Inflammatory macrophage (primary cell): Measurements from ENCODE around the gene ERGIC2.
"Not testable (repeated sequence)": the region's sequence is repeated elsewhere in the genome, so short reads cannot be mapped to it uniquely, and the experiment has no call there.

ENCODE experiments used
- DNase-seq, 2 donors: peaks; one replicate each; pipeline ENCODE4 v3.0.0-alpha.2; 2020 to 2022
- total RNA-seq, 18 experiments: gene quantifications; one replicate each; lab custom pipeline; 2026; ENCODE audit warnings: mixed read lengths in 6 of 18, inconsistent platforms in 2 of 18; lab: John Stamatoyannopoulos, UW

ERGIC2 gene, protein sequence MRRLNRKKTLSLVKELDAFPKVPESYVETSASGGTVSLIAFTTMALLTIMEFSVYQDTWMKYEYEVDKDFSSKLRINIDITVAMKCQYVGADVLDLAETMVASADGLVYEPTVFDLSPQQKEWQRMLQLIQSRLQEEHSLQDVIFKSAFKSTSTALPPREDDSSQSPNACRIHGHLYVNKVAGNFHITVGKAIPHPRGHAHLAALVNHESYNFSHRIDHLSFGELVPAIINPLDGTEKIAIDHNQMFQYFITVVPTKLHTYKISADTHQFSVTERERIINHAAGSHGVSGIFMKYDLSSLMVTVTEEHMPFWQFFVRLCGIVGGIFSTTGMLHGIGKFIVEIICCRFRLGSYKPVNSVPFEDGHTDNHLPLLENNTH
- 21.5 to 107 (median 62.0) reads per million in 18 experiments for total RNA-seq

DNA sequence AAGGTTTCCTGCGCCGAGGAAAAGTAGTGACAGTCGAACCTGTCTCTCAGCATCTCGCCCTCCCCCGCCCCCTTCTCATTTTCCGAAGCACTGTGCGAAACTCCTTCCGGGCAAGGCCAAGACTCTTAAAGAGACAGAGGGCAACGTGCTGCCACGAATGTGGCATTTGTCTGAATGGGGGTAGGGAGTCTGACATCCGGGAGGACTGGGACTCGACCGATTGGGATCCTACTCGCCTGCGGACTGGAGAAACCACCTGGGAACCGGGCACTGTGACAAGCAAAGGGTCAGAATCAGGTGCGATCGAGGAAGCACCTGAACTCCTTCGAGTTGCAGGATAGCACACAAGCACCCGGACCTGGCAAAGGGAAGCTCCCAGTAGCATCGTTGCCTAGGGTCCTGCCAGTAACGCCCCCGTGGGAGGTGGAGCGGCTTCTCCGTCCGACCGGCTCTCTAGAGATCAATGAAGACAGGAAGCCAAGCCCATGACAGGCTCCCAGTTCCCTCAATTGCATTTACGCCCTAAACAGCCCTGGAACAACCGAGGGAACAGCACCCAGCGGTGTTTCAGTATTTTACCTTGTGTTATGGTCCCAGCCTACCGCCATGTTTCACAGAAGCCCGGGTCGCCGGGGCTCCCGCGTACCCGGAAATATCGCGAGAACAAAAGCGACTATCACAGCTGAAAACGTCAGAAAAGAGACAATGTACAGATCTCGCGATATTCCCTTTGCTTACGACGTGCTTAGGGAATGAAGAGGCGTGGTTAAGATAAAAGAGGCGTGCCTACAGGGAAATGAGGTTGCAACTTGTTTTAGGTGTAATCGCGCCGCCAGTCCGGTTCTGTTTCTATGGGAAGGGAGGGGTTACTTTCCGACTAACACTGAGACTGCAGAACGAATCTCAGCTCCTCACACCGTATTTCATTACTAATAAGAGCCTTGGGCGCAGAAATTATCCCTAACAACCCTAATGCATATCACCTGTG is at the start of gene ERGIC2:
Gene ERGIC2 (minus strand): TSS at position 637 of the 988 bp plus-strand sequence. CDS start 9,539 bp downstream, outside the sequence.
- peak; percentile 98 to 99 for DNase-seq

DNA sequence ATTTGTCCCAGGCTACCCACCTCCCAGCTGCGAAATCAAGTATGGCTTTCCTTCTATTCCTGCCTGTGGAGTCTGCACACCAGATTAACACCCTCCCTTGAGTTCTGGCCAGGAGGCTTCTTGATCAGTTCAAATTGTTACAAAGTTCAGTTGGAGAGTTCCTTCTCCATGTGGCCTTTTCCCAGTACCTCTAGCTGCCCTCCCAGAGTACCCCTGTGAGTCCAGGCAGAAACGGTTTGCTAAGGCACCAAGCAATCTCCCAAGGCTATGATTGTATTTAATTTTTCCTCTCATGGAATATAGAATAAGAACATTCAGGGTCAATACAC is 49.7 kb upstream of the ERGIC2 start:
- no peak for DNase-seq

DNA sequence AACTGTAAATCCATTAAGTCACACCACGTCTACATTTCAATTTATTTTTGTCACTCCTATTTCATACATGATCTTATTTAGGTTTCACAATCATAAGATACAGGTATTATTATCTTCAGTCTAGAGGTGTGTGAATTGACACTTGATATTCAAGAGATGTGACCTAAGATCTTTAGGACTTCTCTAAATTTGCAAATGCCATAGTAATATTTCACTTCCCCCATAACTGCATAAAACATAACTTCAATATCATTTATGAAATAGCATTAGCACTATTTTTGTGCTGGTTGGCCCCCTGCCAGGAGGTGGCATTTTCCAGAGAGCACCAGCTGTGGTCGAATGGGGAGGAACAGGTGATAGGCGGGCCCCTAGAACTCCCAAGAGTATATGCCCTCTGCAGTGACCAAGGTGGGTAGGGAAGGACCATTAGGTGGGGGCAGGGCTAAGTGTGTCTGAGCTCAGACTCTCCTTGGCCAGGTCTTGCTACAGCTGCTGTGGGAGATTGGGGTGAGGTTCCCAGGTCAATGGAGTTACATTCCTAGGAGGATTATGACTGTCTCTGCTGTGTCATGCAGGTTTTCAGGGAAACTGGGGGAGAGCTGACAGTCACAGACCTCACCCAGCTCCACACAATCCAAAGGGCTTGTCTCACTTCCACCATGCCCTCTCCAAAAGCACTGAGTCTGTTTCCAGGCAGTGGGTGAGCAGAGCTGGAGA is 49.2 kb upstream of the ERGIC2 start:
- DNase-seq, result peak in 1 of 2 donors; percentile 42

DNA sequence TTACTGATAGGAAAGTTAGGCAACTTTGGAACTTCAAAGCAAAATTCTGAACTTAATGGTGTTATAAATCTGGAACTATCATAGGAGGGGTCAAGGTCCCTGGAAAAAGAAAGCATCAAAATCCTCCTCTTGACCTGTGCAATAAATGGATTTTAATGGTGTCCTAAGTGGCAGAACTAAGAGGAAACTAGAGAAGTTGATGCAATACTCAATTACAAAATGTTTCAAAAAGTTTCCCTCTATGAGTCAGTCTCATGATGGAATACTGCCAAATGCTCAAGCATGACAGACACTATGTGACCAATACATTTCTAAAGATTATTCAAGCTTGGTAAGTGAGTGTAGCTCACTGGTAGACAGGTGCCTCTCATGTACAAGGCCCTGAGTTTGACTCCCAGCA is 47.7 kb upstream of the ERGIC2 start:
- peak; percentile 75 to 97 for DNase-seq

DNA sequence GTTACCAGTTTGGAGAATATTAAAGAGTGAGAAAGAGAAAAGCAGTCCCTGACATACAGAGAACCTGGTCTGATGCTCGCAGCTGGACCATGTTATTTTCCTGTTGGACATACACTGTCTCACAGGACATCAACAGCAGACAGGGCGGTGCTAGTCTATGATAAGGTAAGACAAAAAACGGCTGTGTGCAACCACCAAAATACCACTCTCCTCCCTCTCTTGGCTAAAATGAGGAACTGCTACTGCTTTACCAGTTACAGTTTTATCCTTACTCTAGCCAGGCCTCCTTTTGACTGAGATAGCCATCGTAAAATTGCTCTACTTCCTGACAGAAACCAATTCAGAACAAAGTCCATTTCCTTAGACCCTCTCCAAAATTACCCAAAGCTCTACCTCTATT is 47.0 kb upstream of the ERGIC2 start:
- peak; percentile 27 to 67 for DNase-seq

DNA sequence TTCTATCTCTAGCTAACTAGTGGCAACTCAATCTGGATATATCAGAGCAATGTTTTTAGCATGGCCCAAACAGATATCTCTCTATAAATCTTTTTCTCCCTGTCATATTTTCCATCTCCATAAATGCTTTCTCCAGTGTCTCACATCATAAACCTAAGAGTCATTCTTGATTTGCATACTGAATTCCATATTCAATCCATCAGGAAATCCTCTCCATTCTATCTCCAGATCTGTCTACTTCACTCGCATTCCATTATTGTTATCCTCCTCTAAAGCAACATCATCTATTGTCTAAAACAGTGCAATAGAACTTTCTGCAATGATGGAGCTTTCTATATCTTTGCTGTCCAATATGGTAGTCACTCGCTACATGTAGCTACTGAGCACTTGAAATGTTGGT is 45.5 kb upstream of the ERGIC2 start:
- no peak for DNase-seq

DNA sequence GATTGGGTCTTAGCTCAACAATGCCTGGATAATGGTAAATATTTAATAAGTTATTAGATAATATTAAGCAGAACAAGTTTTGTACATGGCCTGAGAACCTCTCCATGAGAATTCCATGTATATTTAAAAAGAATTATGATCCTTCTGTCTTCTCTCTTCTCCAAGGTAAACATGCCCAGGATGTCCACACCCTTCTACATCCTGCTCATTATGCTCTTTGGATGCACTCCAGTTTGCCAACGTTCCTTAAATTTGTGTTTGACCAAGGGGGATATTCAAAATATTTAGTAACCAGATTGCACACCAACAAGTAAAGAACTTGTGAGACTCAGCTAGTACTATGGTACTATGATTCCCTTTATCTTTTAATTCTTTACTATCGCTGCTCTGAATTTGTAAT is 44.8 kb upstream of the ERGIC2 start:
- DNase-seq, result no peak

DNA sequence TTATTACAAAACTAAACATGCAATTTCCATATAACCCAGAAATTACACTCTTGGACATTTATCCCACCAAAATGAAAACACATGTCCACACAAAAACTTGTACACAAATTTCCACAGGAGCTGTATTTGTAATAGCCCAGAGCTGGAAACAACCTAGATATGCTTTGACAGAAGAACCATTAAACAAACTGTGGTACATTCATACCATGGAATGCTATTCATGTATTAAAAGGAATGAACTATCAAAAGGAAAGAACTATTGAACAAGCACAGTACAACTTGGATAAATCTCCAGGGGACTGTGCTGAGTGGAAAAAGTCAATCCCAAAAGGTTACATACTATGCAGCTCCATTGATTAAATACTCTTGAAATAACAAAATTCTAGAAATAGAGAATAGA is 35.8 kb upstream of the ERGIC2 start:
- no peak for DNase-seq

DNA sequence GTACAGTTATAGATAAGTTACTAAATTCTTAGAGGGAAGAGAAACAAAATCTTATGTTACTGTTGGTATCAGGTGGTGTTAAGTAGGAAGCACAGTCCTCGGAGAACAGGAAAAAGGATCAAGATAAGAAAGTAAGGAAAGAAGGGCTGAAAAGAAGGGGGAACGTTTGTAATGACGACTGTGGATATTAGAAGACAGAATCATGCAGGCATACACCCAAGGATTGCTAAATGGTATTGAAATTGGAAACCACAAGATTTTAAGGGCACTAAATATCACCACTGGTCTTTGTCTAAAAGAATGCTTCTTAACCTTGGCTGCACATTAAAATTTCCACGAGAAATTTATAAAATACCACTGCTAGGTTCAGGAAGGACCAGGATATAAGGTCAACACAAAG is 34.1 kb upstream of the ERGIC2 start:
- no peak for DNase-seq

DNA sequence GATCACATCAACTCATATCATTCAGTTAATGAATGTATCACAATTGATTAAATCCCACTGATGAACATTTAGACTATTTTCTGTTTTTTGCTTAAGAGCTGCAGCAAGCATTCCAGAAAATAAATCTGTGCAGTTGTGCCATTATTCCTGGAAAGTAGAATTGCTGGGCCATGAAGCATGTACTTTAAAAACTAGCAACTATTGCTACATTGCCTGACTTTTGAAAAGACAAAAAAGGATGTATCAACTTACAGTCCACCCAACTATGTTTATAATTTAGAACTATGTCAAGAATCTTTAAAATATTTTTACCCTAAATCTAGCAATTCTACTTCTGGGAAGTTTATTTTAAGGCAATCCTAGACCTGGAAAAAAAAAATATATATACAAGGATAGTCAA is 33.4 kb upstream of the ERGIC2 start:
- no peak for DNase-seq

DNA sequence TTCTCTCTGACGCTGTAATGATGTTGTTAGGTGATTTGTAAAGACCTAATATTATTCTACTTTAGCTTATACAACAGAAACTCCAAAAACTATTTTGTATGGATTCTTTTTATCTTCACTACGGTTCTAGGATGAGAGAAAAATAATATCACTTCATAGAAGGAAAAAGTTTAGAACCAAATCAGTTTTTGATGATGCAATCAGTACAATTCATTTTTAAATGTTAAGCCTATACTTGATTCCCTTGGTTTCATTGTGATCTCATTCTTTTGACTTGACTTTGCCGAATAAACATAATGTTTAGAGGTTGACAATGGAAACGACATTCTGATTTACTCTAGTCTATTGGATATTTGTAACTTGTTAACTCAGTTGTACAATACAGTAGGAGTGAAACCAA is 24.6 kb upstream of the ERGIC2 start:
- no peak for DNase-seq

DNA sequence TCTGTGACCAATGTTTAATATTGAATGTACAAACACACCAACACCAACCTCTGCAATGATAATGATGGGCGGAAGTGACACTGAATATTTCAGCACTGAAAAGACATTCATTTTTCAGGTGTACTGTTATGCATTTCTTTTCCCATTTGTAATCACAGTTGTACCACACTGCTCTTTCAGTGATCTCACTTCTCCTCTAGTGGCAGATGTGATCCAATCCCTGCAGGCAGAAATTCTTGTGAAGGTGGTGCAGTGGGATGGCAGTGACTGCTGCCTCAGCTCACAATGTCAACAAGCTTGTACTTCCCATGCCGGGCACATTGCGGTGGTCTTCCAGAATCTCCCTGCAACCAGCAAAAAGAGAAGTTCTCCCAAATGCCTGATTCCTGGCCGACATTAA is 23.0 kb upstream of the ERGIC2 start:
- DNase-seq, result no peak

DNA sequence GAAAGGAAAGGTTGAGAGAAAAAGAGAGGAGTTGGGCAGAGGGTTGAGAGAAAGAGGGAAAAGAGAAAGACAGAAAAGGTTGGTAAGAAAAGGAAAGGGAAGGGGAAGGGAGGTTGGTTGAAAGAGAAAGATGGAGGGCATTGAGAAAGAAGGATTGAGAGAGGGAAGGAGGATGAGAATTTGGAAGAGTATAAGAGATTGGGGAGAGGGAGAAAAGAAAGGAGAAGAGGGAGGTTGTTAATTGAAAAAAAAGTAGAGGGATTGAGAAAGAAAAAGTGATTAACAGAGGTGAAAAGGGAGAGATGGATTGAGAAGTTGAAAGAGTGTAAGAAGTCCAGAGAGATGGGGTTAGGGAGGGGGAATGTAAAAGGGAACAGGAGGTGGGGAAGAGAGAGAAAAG is 21.5 kb upstream of the ERGIC2 start:
- no peak for DNase-seq

DNA sequence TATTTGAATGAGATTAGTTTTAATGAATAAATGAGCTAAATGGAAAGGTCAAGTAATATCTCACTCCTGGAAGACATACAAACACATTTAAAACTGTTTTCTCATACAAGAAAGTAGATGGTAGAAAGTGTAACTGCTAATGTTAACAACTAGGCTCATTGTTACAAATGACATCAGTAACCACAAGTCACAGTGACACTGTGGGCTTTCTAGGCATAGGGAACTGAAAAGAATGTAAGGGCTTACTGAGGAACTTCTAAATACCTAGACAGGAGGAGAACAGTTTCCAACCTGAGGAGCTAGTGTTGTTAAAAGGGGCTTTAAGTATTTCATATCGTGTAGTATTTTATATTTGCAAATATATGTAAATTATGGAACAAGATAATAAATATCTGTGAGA is 17.5 kb upstream of the ERGIC2 start:
- peak in 1 of 2 donors; percentile 5 for DNase-seq

DNA sequence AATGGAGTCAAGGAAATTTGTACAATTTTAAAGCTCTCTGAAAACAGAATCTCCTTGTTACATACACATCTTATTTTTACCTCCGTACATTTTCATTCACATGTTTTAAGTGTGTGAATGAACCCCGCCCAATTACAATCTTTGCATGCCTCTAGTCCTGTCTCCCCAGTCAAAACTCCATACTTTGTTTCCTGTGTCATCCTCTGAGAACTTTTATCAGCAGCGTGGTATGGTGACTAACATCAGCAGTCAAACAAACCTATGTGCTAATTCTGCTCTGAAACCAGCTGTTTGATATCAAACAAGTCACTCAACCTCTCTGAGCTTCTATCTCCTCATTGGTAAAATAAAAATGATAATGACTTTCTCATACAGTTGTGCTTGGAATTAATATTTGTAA is 15.8 kb upstream of the ERGIC2 start:
- no peak for DNase-seq

DNA sequence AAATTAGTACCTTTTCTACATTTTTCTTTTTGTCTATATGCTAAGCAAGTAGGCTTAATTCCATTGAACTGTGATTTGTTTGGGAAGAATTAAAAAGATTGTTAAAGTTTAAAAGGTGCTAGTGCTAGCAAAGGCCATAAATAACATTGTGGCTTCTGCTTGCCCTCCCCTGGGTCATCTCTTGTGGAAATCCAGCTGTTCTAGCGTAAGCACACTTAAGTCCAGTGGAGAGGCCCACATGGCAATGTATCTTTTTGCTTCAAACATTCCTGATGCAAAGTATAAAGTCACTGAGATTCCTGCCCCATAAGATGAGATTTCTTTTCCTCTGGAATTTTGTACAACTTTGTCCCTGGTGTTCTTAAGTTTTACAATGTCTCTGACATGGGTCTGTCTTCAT is 14.4 kb upstream of the ERGIC2 start:
- DNase-seq, result no peak

DNA sequence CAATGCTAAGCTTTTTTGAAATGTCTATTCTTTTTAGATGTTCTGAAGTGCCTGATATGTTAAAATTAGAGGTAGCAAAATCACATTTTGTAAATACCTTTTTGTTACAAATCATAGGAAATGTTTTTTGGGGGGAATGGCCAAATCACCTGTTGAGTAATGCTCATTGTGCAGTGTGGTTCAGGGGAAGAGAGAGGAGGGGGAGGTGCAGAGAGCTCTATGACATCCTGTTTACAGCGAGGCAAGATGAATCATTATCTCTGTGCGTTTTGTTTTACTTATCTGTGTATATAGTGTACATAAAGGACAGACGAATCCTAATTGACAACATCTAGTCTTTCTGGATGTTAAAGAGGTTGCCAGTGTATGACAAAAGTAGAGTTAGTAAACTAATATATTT is 9.4 kb upstream of the ERGIC2 start:
- not testable (repeated sequence) for DNase-seq

DNA sequence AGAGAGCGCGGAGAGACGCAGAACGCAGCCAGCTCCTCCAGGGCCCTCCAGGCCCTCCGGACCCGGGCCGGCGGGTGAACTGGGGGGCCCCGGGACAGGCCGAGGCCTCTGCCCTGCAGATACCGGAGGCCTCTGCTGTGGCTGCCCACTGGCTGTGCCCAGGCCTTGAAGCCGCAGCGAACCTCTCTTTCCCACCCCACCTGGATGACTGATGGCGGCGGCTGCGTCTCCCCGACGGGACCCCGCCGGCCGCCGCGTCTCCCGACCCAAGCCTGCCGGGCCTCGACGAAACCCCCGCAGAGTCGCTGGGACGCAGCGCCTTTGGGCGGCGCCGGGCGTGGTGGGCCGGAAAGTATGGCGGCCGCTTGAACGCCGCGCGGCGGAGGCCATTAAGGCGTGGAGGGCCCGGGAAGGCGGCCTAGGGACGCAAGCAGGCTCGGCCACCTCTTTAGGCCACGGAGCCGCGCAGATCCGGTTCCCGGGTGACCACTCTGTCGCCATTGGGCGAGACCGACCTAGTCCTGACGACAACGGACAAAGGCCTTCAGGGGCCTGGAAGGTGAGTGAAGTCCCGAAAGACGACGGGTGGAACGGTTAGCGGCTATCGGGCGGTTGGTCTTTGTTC is 8.4 kb upstream of the ERGIC2 start:
- no peak for DNase-seq

DNA sequence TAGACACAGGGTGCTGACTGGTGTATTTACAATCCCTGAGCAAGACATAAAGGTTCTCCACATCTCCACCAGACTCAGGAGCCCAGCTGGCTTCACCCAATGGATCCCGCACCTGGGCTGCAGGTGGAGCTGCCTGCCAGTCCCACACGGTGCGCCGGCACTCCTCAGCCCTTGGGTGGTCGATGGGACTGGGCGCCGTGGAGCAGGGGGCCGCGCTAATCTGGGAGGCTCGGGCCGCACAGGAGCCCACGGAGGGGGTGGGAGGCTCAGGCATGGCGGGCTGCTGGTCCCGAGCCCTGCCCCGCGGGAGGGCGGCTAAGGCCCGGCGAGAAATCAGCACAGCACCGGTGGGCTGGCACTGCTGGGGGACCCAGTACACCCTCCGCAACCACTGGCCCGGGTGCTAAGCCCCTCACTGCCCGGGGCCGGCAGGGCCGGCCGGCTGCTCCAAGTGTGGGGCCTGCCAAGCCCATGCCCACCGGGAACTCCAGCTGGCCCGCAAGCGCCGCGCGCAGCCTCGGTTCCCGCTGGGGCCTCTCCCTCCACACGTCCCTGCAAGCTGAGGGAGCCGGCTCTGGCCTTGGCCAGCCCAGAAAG is 5.2 kb upstream of the ERGIC2 start:
- not testable (repeated sequence) for DNase-seq

DNA sequence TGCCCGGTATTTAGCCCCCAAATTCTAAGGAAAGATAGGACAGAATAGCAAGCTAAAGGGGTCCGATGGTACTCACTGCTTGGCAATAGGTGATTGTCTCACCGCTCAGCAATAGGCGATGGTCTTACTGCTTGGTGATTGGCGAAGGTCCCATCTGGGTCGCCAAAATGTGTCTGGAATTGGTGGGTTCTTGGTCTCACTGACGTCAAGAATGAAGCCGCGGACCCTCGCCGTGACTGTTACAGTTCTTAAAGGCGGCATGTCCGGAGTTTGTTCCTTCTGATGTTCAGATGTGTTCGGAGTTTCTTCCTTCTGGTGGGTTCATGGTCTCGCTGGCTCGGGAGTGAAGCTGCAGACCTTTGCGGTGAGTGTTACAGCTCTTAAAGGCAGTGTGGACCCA is 4.2 kb upstream of the ERGIC2 start:
- DNase-seq, result not testable (repeated sequence)

DNA sequence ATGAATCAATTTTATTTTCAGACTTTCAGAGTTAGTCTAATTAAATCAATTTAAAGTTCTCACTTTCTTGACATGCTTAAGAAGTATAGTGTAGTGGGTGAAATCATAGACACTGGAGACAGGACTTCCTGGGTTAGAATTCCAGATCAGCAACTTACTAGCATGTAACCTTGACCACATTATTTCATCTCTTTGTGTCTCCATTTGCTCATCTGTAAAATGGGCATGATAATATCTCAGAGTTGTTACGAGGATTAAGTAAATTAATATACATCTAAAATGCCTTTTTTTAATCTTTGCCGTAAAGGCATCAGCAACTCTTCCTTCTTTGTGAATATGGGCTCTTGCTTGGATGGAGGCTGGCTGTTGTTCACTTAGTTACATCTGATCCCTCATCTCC is 1.3 kb upstream of the ERGIC2 start:
- no peak for DNase-seq

DNA sequence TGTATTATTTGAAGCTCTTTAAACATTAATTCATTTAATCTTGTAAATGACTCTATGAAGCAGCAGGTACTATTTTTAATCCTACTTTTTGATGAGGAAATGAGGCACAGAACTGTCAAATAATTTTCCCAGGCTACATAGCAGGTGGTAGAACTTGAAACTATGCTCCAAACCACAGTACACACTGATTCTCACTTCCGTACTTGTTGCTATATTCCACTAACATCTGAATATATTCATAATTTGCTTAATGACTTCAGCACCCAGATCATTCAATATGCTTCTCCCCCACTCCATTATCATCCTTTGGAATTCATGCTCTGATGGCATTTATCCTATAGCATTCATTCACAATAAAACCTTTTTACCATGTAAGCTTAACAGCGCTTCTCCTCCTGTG is 4.9 kb downstream of the ERGIC2 start:
- DNase-seq, result no peak
